Kidney epithelial cell (primary cell): ENCODE measurements around the gene TMEM92. TPM values are rescaled to one million over a fixed set of nuclear protein-coding genes. Genes with fewer than 3 reads are reported as not detected.
"Not testable (repeated sequence)": the region's sequence is repeated elsewhere in the genome, so short reads cannot be mapped to it uniquely, and the experiment has no call there.

Experiments used
- DNase-seq: peaks from one replicate; pipeline ENCODE4 v3.0.0-alpha.2; 2010; ENCODE audit warnings: low read depth
- H3K27me3 ChIP-seq: 2 replicates; pipeline ENCODE4 v1.6.0; 2011; ENCODE audit warnings: low read length; ENCODE audit not compliant: control insufficient read depth, insufficient read depth
- H3K36me3 ChIP-seq: 2 replicates; pipeline ENCODE4 v1.5.1; 2011; ENCODE audit warnings: low read length; ENCODE audit not compliant: control insufficient read depth, insufficient read depth
- H3K4me3 ChIP-seq: 2 replicates; pipeline ENCODE4 v1.5.1; 2011; ENCODE audit warnings: low read depth, mild to moderate bottlenecking, control low read depth, low read length
- CTCF ChIP-seq: IDR thresholded peaks from 2 replicates; pipeline ENCODE4 v1.5.1; 2011; ENCODE audit warnings: mild to moderate bottlenecking, moderate library complexity, low read length, control low read depth, inconsistent platforms; ENCODE audit not compliant: insufficient read depth, poor library complexity, severe bottlenecking
- total RNA-seq: library from RNA; depleted of rRNA; stranded (reverse); fragments of >200 nt; gene quantifications from 2 replicates; pipeline ENCODE4 v1.2.3, GENCODE V29; 2015

The TMEM92 gene
- total RNA-seq, 1 donor from 2014 or later: 1.5 TPM

GRCh38 chr17:50281739-50282401 is 7.6 kb downstream of the TMEM92 start:
- no peak for DNase-seq
- no peak for TF ChIP-seq CTCF

DNA sequence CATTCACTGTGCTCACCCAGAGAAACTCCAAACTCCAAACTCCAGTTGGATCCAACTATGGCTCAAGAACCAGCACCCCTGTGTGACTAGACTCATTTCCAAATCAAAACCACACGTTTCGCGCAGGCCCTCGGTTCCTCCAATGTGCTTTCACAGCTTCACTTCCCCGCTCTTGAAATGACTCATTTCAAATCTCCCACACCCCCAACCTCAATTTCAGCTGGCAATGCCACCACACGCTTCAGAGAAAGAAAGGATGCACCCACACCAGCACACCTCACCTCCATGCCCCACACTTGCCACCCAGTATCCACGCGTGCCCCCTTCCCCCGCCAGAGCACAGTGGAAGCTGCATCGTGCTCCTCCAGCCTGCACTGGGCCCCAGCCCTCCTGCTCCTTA is 9.0 kb downstream of the TMEM92 start:
- no peaks in the 10 kb centered on the region for H3K36me3 ChIP-seq
- TF ChIP-seq CTCF: no peak
- DNase-seq: no peak
- no peak overlapping the region for H3K4me3 ChIP-seq
- no peaks in the 10 kb centered on the region for H3K27me3 ChIP-seq

More at GRCh38 chr17:50281739-50282401, 7.6 kb downstream of the TMEM92 start:
- Histone ChIP-seq H3K36me3 (no peaks in the 10 kb centered on the region), H3K4me3 (no peak overlapping the region), H3K27me3 (no peaks in the 10 kb centered on the region)

DNA sequence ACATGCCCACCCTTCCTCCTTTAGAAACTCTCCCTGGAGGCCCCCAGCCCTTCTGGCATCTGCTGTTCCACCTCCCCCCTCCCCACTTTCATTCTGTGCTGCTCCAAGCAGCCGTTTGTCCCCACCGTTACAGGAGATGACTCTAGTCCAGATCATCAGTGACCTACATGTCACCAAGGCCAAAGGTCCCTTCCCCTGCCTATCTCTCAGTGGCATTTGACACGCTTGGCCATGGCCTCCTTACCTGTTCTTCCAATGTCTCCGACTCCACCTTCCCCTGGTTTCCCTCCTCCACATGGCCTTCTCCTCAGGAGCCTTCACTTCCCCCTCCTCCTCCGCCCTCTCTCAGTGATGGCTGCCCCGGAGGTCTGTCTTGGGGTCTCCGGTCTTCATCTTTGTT is 9.4 kb downstream of the TMEM92 start:
- H3K4me3 ChIP-seq: no peak overlapping the region
- no peaks in the 10 kb centered on the region for H3K36me3 ChIP-seq
- no peak for TF ChIP-seq CTCF
- DNase-seq: no peak
- no peaks in the 10 kb centered on the region for H3K27me3 ChIP-seq

DNA sequence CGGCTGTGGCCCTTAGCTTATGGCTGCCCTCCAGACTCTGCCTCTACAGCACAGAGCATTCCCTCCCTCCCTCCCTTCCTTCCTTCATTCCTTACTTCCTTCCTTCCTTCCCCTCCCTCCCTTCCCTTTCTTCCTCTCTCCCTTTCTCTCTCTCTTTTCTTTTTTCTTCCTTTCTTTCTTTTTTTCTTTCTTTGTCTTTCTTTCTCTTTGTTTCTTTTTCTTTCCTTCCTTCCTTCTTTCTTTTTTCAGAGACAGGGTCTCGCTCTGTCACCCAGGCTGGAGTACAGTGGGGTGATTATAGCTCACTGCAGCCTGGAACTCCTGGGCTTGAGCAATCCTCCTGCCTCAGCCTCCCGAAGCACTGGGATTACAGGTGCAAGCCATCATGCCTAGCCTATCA is 11.7 kb downstream of the TMEM92 start:
- no peak overlapping the region for H3K4me3 ChIP-seq

GRCh38 chr17:50287302-50287701 is 13.0 kb downstream of the TMEM92 start:
- not testable (repeated sequence) for DNase-seq, H3K4me3 ChIP-seq, H3K36me3 ChIP-seq, H3K27me3 ChIP-seq

More for the DNA sequence above, 11.7 kb downstream of the TMEM92 start:
- no peak for DNase-seq
- no peaks in the 10 kb centered on the region for H3K27me3 ChIP-seq
- no peaks in the 10 kb centered on the region for H3K36me3 ChIP-seq
- no peak for TF ChIP-seq CTCF

GRCh38 chr17:50288306-50288705 is 14.0 kb downstream of the TMEM92 start:
- Histone ChIP-seq H3K36me3 (no peaks in the 10 kb centered on the region), H3K27me3 (no peaks in the 10 kb centered on the region), H3K4me3 (no peak overlapping the region)
- no peak for TF ChIP-seq CTCF
- no peak for DNase-seq
